ENCODE measurements around the gene PCDH15. TPM values are rescaled to one million over a fixed set of nuclear protein-coding genes. Genes with fewer than 3 reads are reported as not detected.

Gene PCDH15
- total and polyA plus RNA-seq, 2 experiments from 2014 or later: 0.29 to 0.66 TPM

GRCh38 chr10:54613162-54613561 lies 187.9 kb downstream of the PCDH15 start (continued):
- TF ChIP-seq ETS1 (IDR thresholded peaks at IDR 0.05) (no peak), CREB1 (CRISPR knock-in tag; IDR thresholded peaks at IDR 0.05; ENCODE audit: low read depth) (no peak), NANOG (IDR thresholded peaks at IDR 0.05; ENCODE audit: borderline replicate concordance) (no peak), EZH2 (IDR thresholded peaks at IDR 0.05; ENCODE audit: low read depth, unreplicated experiment) (no peak)

DNA sequence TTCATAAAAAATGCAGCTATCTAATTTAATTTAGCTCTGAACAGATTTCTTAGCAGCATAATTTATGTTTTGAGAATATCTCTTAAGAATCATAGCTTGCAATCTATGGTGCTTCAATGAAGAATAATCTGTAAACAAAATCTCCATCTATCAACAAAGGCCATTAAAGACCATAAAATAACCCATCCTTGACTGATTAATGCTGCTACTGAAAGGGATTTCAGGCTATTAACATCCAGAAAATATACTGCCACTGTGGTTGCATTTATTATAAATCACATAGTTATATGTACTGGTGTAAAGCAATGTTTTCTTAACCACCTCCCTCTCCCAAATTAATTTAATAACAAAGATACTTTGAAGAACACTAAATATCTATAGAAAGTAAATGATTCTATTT lies 191.6 kb downstream of the PCDH15 start:
- ATAC-seq: no peak
- no peak overlapping the region for H2AFZ ChIP-seq
- Mint-ChIP-seq H3K4me1 (peaks cover 5% of the 10 kb centered on the region; the same call in 2 of the 3 replicates), H3K27ac (no peak overlapping the region), H3K27me3 (ENCODE audit: insufficient read depth, low read depth, poor library complexity) (no peaks in the 10 kb centered on the region), H3K9me3 (no peaks in the 10 kb centered on the region), H3K4me3 (no peak overlapping the region), H3K36me3 (ENCODE audit: low read depth) (no peaks in the 10 kb centered on the region)
- H3F3A ChIP-seq (replicated peaks; ENCODE audit: low read depth): no peaks in the 10 kb centered on the region
- H3K27me3 ChIP-seq (ENCODE audit: insufficient read depth): no peaks in the 10 kb centered on the region
- no peak overlapping the region for H3K27ac ChIP-seq (ENCODE audit: low read depth)
- no peaks in the 10 kb centered on the region for H3K79me2 ChIP-seq (replicated peaks; ENCODE audit: insufficient read depth)
- H3K9me2 ChIP-seq (ENCODE audit: insufficient read depth): 0 out of 2 replicates have a peak, but pooled peaks cover 11% of the 10 kb centered on the region
- H3K4me1 ChIP-seq (ENCODE audit: insufficient read depth): 0 out of 2 replicates have a peak, but pooled peaks cover 7% of the 10 kb centered on the region
- H3K36me3 ChIP-seq (ENCODE audit: insufficient read depth): no peaks in the 10 kb centered on the region
- H3K4me3 ChIP-seq: no peak overlapping the region
- no peak for TF ChIP-seq ZNF114 (CRISPR knock-in tag; IDR thresholded peaks at IDR 0.05)
- TF ChIP-seq EZH2 (IDR thresholded peaks at IDR 0.05; ENCODE audit: low read depth, unreplicated experiment): no peak
- no peak for DNase-seq (ENCODE audit: low spot score)
- H4K20me1 ChIP-seq (replicated peaks; ENCODE audit: insufficient read depth): no peaks in the 10 kb centered on the region
- no peak overlapping the region for H3K4me2 ChIP-seq

GRCh38 chr10:54607983-54608382 lies 193.0 kb downstream of the PCDH15 start:
- H3K79me2 ChIP-seq (replicated peaks; ENCODE audit: insufficient read depth): no peaks in the 10 kb centered on the region
- Mint-ChIP-seq H3K27me3 (ENCODE audit: insufficient read depth, low read depth, poor library complexity) (no peaks in the 10 kb centered on the region), H3K4me3 (no peak overlapping the region), H3K9me3 (no peaks in the 10 kb centered on the region), H3K4me1 (no peaks in the 10 kb centered on the region; the same call in 1 of the 3 replicates), H3K36me3 (ENCODE audit: low read depth) (no peaks in the 10 kb centered on the region), H3K27ac (no peak overlapping the region)
- no peaks in the 10 kb centered on the region for H3K36me3 ChIP-seq (ENCODE audit: insufficient read depth)
- H2AFZ ChIP-seq: no peak overlapping the region
- no peak overlapping the region for H3K4me3 ChIP-seq
- ATAC-seq (peak; percentile 81), DNase-seq (ENCODE audit: low spot score) (peak; percentile 59)
- H3K4me2 ChIP-seq: no peak overlapping the region
- no peaks in the 10 kb centered on the region for H3F3A ChIP-seq (replicated peaks; ENCODE audit: low read depth)
- 0 out of 2 replicates have a peak, but pooled peaks cover 7% of the 10 kb centered on the region for H3K4me1 ChIP-seq (ENCODE audit: insufficient read depth)
- H3K27ac ChIP-seq (ENCODE audit: low read depth): no peak overlapping the region; the same call in 1 of the 2 replicates
- H3K27me3 ChIP-seq (ENCODE audit: insufficient read depth): no peaks in the 10 kb centered on the region
- H4K20me1 ChIP-seq (replicated peaks; ENCODE audit: insufficient read depth): no peaks in the 10 kb centered on the region
- 0 out of 2 replicates have a peak, but pooled peaks cover 11% of the 10 kb centered on the region for H3K9me2 ChIP-seq (ENCODE audit: insufficient read depth)
- TF ChIP-seq, protein P1, sequence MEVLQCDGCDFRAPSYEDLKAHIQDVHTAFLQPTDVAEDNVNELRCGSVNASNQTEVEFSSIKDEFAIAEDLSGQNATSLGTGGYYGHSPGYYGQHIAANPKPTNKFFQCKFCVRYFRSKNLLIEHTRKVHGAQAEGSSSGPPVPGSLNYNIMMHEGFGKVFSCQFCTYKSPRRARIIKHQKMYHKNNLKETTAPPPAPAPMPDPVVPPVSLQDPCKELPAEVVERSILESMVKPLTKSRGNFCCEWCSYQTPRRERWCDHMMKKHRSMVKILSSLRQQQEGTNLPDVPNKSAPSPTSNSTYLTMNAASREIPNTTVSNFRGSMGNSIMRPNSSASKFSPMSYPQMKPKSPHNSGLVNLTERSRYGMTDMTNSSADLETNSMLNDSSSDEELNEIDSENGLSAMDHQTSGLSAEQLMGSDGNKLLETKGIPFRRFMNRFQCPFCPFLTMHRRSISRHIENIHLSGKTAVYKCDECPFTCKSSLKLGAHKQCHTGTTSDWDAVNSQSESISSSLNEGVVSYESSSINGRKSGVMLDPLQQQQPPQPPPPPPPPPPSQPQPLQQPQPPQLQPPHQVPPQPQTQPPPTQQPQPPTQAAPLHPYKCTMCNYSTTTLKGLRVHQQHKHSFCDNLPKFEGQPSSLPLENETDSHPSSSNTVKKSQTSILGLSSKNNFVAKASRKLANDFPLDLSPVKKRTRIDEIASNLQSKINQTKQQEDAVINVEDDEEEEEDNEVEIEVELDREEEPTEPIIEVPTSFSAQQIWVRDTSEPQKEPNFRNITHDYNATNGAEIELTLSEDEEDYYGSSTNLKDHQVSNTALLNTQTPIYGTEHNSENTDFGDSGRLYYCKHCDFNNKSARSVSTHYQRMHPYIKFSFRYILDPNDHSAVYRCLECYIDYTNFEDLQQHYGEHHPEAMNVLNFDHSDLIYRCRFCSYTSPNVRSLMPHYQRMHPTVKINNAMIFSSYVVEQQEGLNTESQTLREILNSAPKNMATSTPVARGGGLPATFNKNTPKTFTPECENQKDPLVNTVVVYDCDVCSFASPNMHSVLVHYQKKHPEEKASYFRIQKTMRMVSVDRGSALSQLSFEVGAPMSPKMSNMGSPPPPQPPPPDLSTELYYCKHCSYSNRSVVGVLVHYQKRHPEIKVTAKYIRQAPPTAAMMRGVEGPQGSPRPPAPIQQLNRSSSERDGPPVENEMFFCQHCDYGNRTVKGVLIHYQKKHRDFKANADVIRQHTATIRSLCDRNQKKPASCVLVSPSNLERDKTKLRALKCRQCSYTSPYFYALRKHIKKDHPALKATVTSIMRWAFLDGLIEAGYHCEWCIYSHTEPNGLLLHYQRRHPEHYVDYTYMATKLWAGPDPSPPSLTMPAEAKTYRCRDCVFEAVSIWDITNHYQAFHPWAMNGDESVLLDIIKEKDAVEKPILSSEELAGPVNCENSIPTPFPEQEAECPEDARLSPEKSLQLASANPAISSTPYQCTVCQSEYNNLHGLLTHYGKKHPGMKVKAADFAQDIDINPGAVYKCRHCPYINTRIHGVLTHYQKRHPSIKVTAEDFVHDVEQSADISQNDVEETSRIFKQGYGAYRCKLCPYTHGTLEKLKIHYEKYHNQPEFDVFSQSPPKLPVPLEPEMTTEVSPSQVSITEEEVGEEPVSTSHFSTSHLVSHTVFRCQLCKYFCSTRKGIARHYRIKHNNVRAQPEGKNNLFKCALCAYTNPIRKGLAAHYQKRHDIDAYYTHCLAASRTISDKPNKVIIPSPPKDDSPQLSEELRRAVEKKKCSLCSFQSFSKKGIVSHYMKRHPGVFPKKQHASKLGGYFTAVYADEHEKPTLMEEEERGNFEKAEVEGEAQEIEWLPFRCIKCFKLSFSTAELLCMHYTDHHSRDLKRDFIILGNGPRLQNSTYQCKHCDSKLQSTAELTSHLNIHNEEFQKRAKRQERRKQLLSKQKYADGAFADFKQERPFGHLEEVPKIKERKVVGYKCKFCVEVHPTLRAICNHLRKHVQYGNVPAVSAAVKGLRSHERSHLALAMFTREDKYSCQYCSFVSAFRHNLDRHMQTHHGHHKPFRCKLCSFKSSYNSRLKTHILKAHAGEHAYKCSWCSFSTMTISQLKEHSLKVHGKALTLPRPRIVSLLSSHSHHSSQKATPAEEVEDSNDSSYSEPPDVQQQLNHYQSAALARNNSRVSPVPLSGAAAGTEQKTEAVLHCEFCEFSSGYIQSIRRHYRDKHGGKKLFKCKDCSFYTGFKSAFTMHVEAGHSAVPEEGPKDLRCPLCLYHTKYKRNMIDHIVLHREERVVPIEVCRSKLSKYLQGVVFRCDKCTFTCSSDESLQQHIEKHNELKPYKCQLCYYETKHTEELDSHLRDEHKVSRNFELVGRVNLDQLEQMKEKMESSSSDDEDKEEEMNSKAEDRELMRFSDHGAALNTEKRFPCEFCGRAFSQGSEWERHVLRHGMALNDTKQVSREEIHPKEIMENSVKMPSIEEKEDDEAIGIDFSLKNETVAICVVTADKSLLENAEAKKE (CRISPR knock-in tag; IDR thresholded peaks at IDR 0.05): no peak
- TF ChIP-seq ETS1 (IDR thresholded peaks at IDR 0.05): no peak
- TF ChIP-seq NANOG (IDR thresholded peaks at IDR 0.05; ENCODE audit: borderline replicate concordance): no peak
- no peak for TF ChIP-seq POLR2AphosphoS5 (IDR thresholded peaks at IDR 0.05; ENCODE audit: low read depth)
- TF ChIP-seq CTCF (conservative IDR thresholded peaks at IDR 0.05; ENCODE audit: low read depth in 2 of 2): no peak
- no peak for TF ChIP-seq EZH2phosphoT487 (IDR thresholded peaks at IDR 0.05; ENCODE audit: unreplicated experiment)
- TF ChIP-seq CREB1 (CRISPR knock-in tag; IDR thresholded peaks at IDR 0.05; ENCODE audit: low read depth): no peak
- no peak for TF ChIP-seq ZNF114 (CRISPR knock-in tag; IDR thresholded peaks at IDR 0.05)
